Hepatocyte (in vitro differentiated cells): ENCODE results near the gene MYO1H.

Source experiments
- CTCF ChIP-seq: fragments of 200-600 bp; sonication (generic); IDR thresholded peaks from 2 replicates; pipeline ENCODE4 v1.5.1; 2016; ENCODE audit warnings: antibody characterized with exemption, mild to moderate bottlenecking; ENCODE audit not compliant: poor library complexity
- EZH2phosphoT487 ChIP-seq: fragments of 200-600 bp; sonication (generic); IDR thresholded peaks from one replicate; pipeline ENCODE4 v1.6.1; 2018; ENCODE audit warnings: antibody characterized with exemption, mild to moderate bottlenecking, low read depth, moderate library complexity; ENCODE audit not compliant: unreplicated experiment, severe bottlenecking

GRCh38 chr12:109489955-109490565, 142.4 kb downstream of the MYO1H start:
- TF ChIP-seq CTCF (no peak), EZH2phosphoT487 (no peak)
